Activated CD8-positive, alpha-beta memory T cell treated with anti-CD3 and anti-CD28 coated beads for 1 hour (primary cell): ENCODE measurements around the gene RPGRIP1L.

Experiments
- DNase-seq, 2 donors: peaks; one replicate each; pipeline ENCODE4 v3.0.0-alpha.2; 2020; ENCODE audit warnings: low read depth in 1 of 2; ENCODE audit errors: extremely low read depth in 1 of 2

RPGRIP1L gene

DNA sequence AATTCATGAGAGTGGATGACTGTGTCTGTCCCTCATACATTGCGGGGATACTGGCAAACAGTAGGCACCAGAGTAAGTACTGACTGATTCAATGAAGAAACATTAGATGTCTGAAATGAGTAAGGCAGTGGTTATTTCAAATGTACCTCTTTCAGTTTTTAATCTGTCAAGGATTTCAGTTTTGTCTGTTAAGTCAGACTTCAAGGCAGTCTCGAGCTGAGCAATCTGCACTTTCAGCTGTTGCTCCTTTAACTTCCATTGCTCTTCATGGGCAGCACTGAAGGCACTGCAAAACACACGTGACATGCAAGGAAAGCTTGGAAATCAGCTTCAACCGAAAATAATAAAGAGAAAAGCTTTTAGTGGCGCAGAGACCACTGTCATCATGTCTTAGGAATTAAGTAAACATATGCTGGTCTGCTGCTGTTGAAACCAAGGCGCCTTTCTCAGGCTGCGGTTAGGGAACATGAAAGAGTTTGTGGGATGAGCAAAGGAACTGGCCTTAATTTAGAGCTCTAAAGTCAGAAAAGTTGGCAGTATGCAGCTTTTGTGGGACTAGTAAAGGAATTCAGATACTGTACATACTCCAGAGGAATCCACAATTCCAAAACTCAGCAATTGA, 38.8 kb downstream of the RPGRIP1L start:
- no peak for DNase-seq

DNA sequence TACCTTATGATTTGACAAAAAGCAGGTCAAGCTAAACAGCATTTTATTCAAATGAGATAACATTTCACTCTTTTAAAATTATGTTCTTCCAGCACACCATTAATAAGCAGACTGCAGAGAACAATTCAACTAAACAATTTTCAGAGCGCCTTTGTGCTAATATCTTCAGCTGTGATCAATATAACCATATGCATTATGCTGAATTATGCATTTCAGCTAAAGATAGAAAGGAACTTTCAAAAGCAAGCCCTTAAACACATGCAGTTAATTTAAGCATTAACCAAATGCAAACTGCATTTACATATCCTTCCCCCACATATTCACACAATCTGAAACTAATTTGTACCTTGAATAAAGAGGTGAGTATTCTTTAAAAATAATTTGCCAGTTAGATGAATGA, 41.6 kb downstream of the RPGRIP1L start:
- DNase-seq, result no peak

DNA sequence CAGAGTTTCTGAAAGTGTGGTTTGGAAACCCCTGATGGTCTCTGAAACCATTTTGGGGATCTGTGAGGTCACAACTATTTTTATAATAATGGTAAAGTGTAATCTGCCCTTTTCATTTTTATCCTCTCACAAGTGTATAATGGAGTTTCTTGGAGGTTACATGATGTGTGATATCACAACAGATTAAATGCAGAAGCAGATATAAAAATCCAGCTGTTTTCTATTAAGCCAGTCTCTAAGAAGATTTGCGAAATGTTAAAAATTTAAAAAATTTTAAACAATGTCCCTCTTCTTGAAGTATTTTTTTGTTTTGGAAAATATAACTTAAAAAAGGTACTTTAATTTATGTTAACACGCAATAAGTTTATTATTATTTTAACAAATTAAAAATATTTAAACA, 48.7 kb downstream of the RPGRIP1L start:
- DNase-seq, result no peak

DNA sequence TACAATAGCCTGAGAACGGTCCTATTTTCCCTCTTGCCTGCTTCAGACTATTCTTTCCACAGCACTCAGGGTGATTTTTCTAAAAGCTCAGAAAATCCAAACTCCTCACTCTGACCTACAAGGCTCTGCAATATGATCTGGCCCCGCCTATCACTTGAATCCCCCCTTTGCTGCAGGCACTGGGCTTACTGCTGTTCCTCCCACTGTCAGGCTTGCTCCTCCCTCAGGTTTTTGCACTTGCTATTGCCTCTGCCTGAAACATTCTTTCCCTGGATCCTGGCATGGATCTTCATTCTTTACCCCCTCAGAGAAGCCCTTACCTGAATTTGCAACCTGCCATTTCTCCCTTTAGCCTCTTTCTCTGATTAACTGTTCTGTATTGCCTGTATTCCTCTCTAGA, 52.3 kb downstream of the RPGRIP1L start:
- DNase-seq, result no peak

DNA sequence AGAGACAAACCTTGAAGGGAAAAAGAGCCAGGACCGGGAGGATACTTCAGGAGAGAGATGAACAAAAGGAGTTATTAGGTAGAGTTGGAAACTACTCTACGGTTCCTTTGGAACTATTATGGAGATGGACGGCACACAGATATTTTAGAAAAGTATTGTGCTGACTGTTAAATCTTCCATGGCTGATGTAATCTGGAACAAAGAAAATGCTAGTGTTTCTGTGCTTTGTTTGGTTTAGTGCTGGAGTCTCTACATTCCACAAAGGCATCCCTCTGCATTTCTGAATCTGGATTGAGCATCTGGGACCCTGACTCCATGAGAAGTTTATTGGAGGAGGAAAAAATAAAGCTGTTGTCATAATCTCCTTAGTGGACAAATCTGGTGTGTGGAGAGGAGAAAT, 57.2 kb downstream of the RPGRIP1L start:
- no peak for DNase-seq

DNA sequence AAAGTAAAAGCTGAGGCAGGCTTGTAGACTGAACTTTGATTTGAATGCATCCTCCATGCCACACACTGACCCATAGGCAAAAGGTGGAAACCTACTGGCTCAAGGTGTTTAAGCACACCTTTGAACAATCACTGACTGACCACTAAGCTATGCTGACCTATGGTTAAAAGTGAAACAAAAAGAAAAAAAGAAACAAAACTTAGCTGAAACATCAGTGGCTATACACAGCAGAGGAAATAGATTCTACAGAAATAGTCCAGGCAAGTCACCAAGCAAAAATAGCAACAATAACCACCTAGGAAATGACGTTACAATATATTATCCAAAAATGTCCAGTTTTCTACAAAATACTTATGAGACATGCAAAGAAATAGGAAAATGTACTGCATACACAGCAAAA, 60.2 kb downstream of the RPGRIP1L start:
- DNase-seq, result no peak

DNA sequence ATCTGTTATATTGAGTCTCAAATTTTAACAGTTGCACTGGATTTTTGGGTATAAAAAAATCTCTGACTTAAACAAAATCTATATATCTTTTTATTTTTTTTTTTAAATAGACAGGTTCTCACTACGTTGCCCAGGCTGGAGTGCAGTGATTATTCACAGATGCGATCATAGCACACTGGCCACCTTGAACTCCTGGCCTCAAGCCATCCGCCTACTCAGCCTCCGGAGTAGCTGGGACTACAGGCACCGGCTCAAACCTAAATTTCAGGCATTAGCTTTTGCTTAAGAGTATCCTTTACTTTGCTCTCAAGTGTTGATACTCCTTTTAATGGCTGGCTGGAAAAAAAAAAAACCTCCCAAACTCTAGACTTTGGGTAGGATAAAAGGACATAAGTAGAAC, 61.6 kb downstream of the RPGRIP1L start:
- DNase-seq, result no peak

DNA sequence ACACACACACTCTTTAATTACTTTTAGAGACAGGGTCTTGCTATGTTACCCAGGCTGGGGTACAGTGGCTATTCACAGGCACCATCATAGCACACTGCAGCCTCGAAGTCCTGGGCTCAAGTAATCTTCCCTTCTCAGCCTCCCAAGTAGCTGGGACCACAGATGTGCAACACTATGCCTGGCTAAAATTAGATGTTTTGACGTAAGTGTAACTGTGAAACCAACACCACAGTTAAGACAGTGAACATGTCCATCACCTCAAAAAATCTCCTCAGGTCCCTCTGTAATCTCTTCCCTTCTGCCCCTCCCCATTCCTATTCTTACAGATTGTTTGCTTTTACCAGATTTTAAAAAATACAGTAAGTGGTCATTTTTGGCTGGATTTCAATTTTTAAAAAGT, 66.7 kb downstream of the RPGRIP1L start:
- no peak for DNase-seq

DNA sequence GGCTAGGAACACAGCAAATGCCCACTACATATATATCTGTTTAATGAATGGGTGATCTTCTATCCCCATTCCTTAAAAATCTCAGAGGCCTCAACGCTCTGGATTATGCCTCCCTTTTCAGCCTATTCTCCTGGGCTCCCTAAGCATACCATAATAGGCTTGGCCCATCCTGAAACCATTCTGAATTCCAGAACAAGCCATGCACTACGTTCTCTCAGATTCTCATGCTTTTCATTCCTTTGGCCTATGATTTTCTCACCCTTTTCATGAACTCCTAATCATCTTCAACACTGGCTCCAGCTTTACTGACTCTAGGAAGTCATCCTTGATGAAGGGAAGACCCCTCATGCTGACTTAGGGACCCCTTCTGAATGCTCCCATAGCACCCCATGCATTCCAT, 71.1 kb downstream of the RPGRIP1L start:
- no peak for DNase-seq

DNA sequence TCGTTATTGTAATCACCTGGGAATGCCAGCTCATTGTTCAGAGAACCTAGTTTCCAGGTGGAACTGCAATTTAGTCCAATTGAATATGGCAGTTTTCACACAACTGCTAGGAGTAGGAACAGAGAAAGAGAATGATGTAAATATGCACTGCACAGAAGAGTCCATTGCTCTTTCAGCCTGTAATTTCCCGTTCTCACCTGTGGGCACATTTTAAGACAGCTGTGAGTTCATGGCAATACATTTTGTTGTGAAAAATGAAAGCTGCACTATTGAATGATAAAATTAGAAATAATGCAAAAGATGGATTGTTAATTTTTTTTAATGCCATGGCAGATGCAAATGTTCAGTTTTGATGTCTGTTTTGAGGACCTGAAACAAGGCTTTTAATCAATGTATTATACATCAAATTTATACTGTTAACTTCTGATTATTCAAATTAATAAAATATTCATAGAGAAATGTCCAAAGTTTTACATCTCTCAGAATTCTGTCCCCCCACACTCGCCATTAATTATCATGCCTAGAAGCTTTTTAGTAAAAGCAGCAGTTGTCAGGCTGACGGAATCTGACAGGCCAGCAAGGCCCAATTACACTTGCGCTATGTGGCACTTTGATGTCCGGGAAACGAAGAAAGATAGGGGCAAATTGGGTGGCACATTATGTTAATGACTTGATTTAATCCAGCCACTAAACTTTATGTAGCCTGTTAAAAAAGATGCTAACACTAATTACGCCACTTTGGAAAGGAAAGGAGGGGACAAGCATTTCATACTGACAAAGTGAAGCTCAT, 72.2 kb downstream of the RPGRIP1L start:
- DNase-seq, result no peak

DNA sequence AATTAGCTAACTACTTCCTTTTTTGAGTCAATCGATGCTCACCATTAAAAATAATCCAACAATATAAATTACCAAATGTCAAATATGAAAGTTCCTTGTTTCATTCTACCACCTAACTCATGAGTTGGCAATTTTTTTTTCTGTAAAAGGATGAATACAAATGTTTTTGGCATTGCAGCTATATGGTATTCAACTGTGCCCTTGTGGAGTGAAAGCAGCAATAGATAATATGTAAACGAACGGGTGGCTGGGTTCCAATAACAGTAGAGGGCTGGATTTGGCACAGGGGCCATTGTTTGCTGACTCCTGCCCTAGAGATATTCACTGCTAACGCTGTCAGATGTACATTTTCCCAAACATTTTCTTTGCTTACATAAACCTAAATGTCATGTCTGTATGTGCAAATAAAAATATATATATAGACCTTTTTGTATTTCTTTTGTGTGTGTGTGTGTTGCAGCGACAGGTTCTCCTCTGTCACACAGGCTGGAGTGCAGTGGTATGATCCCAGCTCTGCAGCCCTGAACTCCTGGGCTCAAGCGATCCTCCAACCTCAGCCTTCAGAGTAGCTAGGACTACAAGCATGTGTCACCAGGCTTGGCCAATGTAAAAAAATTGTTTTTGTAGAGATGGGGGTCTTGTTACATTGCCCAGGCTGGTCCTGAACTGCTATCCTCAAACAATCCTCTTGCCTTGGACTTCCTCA, 73.9 kb downstream of the RPGRIP1L start:
- no peak for DNase-seq

DNA sequence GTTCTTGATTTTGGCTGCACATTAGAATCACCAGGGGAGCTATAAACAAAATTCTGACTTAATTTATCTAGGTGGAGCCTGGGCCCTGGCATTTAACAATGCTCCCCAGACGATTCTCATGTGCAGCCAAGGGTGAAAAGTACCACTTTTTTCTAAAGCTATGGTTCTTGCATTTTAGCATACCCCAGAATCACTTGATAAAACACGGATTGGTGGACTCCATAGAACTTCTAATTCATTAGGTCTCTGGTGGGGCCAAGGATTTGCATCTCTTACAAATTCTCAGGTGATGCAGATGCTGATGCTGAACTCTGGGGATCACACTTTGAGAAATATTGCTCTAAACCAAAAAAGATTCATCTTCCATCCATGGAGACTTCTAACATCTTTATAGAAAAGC, 74.5 kb downstream of the RPGRIP1L start:
- no peak for DNase-seq

DNA sequence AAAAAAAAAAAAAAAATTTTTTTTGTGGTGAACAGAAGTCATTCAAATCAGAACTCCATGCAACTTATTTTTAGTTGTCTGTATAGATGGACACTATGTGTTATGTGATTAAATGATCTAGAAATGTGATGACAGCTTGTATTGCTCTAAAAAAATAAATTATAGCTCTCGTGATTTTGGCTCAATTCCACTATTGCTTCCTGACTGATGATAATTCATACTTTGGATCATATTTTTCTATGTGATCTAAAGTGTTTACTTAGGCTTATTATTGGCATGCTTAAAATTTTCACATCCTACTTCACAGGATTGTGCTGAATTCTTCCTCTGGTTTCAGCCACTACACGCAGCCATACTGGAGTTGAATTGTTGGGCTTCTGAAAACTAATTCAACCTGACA, 76.8 kb downstream of the RPGRIP1L start:
- no peak for DNase-seq

DNA sequence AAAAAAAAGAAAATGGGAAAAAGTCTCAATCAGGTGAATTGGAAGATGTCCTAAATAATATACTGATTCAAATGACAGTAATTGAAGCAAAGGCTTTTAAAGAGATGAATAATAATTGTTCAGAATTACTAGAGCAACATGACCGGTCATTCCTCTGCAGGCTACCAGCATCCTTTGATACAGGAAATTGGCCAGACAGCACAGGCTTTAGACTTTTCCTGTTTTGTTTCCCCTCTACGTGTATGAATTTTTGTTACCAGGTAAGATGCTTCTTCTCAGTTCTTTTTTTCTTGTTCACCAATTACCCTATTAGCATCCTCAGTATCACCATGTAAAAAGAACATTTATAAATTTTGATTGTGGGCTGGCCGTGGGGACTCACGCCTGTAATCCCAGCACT, 77.5 kb downstream of the RPGRIP1L start:
- no peak for DNase-seq

DNA sequence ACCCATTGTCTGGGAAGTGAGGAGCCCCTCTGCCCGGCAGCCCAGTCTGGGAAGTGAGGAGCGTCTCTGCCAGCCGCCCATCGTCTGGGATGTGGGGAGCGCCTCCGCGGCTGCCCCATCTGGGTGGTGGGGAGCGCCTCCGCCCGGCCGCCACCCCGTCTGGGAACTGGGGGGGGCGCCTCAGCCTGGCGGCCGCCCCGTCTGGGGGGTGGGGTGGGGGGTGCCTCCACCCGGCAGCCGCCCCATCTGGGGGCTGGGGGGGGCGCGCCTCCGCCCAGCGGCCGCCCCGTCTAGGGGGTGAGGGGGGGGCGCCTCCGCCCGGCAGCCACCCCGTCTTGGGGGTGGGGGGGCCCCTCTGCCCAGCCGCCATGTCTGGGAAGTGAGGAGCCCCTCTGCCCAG, 78.4 kb downstream of the RPGRIP1L start:
- no peak for DNase-seq

DNA sequence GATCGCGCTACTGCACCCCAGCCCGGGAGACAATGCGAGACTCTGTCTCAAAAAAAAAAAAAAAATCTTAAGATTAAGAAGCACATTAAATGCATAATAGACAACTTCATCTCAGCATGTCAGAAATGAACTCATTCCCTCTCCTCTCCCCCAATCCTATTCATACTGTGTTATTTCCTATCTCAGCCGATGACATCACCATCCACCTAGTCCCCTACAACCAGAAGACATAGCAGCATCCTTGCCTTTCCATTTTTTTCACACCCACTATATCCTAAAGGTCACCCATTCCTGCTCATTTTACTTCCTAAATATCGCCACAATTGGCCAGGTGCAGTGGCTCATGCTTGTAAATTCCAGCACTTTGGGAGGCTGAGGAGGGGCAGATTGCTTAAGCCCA, 81.3 kb downstream of the RPGRIP1L start:
- no peak for DNase-seq

DNA sequence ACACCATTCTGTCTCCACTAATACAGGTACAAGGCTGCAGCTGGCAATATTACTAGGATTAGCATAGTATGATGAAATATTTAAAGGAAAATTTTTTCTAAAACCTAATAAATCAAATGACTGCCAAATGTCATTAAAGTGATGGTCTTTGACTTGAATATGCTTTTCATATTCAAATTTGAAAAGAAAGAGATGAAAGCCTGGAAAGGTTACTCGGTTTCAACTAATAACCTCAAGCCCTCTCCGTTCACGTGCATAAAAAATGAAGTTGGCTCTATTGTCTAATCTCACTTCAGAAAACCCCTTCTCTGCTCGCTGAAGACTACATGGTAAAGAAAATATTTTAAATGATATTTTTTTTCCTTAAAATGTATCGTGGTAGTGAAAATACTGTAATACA, 83.2 kb downstream of the RPGRIP1L start:
- DNase-seq, result no peak

DNA sequence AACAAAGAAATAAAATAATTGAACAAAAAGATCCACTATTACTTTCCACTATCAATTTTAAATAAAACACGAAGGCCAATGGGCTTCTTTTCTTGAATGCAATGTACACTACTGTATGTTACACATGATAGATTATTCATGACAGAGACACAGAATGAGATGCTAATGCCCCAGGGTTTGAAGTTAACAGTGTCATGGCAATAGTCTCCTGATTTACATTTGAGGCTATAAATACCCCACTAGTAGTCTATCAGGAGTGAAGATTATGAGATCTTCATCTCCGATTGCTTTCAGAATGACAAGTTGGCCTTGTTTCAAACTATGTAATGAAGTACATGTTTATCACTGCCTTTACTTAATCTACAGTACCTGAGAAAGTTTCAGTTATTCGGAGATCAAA, 84.4 kb downstream of the RPGRIP1L start:
- no peak for DNase-seq

DNA sequence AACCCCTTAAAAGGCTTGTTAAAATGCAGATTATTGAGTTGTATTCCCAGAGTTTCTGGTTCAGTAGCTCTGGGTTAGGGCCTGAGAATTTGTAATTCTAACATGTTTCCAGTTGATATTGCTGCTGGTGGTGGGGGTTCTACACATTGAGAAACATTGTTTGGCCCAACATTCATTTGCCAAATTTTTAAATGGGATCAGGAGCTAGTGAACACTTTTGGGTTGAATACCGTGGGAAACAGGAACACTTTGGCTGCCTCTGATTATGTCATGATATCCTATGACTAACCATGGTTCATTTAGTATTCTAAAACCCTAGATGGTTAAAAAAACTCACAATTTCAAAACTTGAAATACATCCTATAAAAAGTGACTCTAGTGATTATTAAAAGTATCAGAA, 89.3 kb downstream of the RPGRIP1L start:
- no peak for DNase-seq

DNA sequence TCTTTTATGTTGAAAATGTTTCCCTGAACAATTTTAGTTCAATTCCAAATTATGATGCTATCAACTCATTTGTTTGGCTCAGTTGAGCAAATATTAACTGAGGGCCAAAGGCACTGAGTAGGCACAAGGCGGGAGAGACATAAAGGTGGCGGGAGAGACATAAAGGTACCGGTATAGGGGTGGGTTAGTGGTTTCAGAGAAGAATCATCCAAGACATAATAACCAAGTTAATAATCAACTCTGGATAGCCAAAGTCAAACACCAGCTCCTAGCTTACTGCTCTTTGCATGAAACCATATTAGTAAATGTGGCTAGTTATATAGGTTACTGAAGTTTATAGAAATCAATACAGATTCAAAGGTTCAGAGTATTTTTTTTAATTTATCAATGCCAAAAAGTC, 91.7 kb downstream of the RPGRIP1L start:
- no peak for DNase-seq

DNA sequence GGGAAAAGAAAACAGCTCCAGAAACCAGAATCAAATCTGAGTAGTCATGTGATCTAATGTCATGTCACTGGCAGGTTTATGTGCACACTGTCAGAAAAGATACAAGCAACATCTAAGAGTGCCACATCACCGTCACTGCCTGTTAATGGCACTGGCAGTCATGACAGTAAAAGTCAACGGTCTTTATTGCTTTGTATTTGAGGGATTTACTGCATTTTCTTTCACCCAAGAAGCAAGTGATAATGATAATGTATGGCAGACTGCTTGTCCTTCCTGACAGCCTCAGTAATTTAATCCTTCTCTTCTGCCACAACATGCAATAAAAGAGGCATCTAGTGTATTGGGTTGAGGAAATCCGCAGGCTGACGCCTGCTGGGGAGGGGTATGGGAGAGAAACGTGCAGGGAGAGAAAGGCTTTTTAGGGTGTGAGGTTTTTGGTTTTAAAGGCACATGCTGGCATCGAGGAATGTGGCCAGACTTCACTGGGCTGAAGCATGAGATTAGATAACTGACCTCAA, 92.4 kb downstream of the RPGRIP1L start:
- no peak for DNase-seq

DNA sequence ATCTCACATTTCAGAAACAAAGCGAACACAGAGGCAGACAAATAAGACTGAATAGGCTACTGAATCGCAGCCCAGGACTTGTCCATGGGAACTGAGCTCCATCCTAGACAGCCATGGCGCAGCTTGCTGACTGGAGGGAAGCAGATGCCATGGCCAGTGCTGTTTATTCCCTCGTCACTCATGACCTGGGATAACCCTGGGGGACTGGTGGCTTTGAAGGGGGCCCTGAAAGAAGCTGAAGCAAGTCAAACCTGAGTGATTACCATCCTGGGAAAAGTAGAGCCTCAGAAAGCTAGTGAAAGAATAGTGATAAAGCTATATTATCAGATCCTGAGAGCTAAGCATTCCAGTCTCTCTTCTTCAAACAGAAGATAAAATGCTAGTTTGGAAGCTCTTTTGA, 94.1 kb downstream of the RPGRIP1L start:
- no peak for DNase-seq
